Measurements from ENCODE around the gene MAF.

MAF gene

GRCh38 chr16:79608976-79609375 lies 8.4 kb upstream of the MAF start:
- no peak for TF ChIP-seq RAD21 (IDR thresholded peaks at IDR 0.05; ENCODE audit: low read depth)
- TF ChIP-seq YY1 (IDR thresholded peaks at IDR 0.05; ENCODE audit: low read depth): no peak
- no peak for TF ChIP-seq FOXM1 (IDR thresholded peaks at IDR 0.05; ENCODE audit: borderline replicate concordance, low read depth)
- TF ChIP-seq TCF12 (IDR thresholded peaks at IDR 0.05; ENCODE audit: low read depth): no peak
- no peak for TF ChIP-seq EGR1 (IDR thresholded peaks at IDR 0.05)
- no peak for TF ChIP-seq ZBTB7A (IDR thresholded peaks at IDR 0.05; ENCODE audit: low read depth)
- no peak for TF ChIP-seq REST (IDR thresholded peaks at IDR 0.05; ENCODE audit: low read depth)

- TF ChIP-seq USF1 (IDR thresholded peaks at IDR 0.05) (no peak), MAX (IDR thresholded peaks at IDR 0.05) (no peak), TCF12 (IDR thresholded peaks at IDR 0.05; ENCODE audit: low read depth) (no peak), ZBTB7A (IDR thresholded peaks at IDR 0.05; ENCODE audit: low read depth) (no peak), REST (IDR thresholded peaks at IDR 0.05; ENCODE audit: low read depth) (no peak), TEAD4 (IDR thresholded peaks at IDR 0.05) (no peak), CEBPB (IDR thresholded peaks at IDR 0.05) (no peak), YY1 (IDR thresholded peaks at IDR 0.05; ENCODE audit: low read depth) (no peak), NFIC (IDR thresholded peaks at IDR 0.05) (no peak), TAF1 (IDR thresholded peaks at IDR 0.05; ENCODE audit: low read depth) (no peak), EGR1 (IDR thresholded peaks at IDR 0.05) (no peak), FOXM1 (IDR thresholded peaks at IDR 0.05; ENCODE audit: borderline replicate concordance, low read depth) (no peak)
Measured at GRCh38 chr16:79607587-79607986, 7.0 kb upstream of the MAF start.

- TF ChIP-seq TAF1 (IDR thresholded peaks at IDR 0.05; ENCODE audit: low read depth) (no peak), EGR1 (IDR thresholded peaks at IDR 0.05) (no peak), CREB1 (IDR thresholded peaks at IDR 0.05; ENCODE audit: low read depth) (no peak), RAD21 (IDR thresholded peaks at IDR 0.05; ENCODE audit: low read depth) (no peak), ZBTB7A (IDR thresholded peaks at IDR 0.05; ENCODE audit: low read depth) (no peak), YY1 (IDR thresholded peaks at IDR 0.05; ENCODE audit: low read depth) (no peak), REST (IDR thresholded peaks at IDR 0.05; ENCODE audit: low read depth) (no peak), NFIC (IDR thresholded peaks at IDR 0.05) (no peak), TCF12 (IDR thresholded peaks at IDR 0.05; ENCODE audit: low read depth) (no peak), CEBPB (IDR thresholded peaks at IDR 0.05) (no peak), TEAD4 (IDR thresholded peaks at IDR 0.05) (no peak), MAX (IDR thresholded peaks at IDR 0.05) (no peak), FOXM1 (IDR thresholded peaks at IDR 0.05; ENCODE audit: borderline replicate concordance, low read depth) (no peak), USF1 (IDR thresholded peaks at IDR 0.05) (no peak), EP300 (IDR thresholded peaks at IDR 0.05; ENCODE audit: borderline replicate concordance) (no peak)
Measured at GRCh38 chr16:79605999-79606398, 5.5 kb upstream of the MAF start.

GRCh38 chr16:79603055-79603454 lies 2.5 kb upstream of the MAF start:
- TF ChIP-seq USF1 (IDR thresholded peaks at IDR 0.05): no peak
- TF ChIP-seq NFIC (IDR thresholded peaks at IDR 0.05): no peak
- no peak for TF ChIP-seq TAF1 (IDR thresholded peaks at IDR 0.05; ENCODE audit: low read depth)
- TF ChIP-seq ZBTB7A (IDR thresholded peaks at IDR 0.05; ENCODE audit: low read depth): no peak
- no peak for TF ChIP-seq EGR1 (IDR thresholded peaks at IDR 0.05)
- no peak for TF ChIP-seq TEAD4 (IDR thresholded peaks at IDR 0.05)
- no peak for TF ChIP-seq FOXM1 (IDR thresholded peaks at IDR 0.05; ENCODE audit: borderline replicate concordance, low read depth)
- TF ChIP-seq RAD21 (IDR thresholded peaks at IDR 0.05; ENCODE audit: low read depth): no peak

Measured in Ishikawa (cell line).